Measurements from ENCODE around the gene TSHZ1.
"Not testable (repeated sequence)": the region's sequence is repeated elsewhere in the genome, so short reads cannot be mapped to it uniquely, and the experiment has no call there.

The TSHZ1 gene

GRCh38 chr18:75185460-75185859 is 25.1 kb upstream of the TSHZ1 start:
- no peak for DNase-seq

- DNase-seq, result not testable (repeated sequence)
Measured at GRCh38 chr18:75187702-75188101, 22.9 kb upstream of the TSHZ1 start.

GRCh38 chr18:75189696-75190095 is 20.9 kb upstream of the TSHZ1 start:
- DNase-seq, result no peak

GRCh38 chr18:75192899-75193298 is 17.7 kb upstream of the TSHZ1 start:
- no peak for DNase-seq

- DNase-seq, result no peak
Measured at GRCh38 chr18:75198036-75198435, 12.6 kb upstream of the TSHZ1 start.

GRCh38 chr18:75199327-75199726 is 11.3 kb upstream of the TSHZ1 start:
- DNase-seq, result no peak

GRCh38 chr18:75200071-75200470 is 10.5 kb upstream of the TSHZ1 start:
- no peak for DNase-seq

- DNase-seq, result peak; percentile 70
Measured at GRCh38 chr18:75200605-75201280, 9.9 kb upstream of the TSHZ1 start.

GRCh38 chr18:75201282-75202270 is 9.0 kb upstream of the TSHZ1 start:
- DNase-seq, result no peak

GRCh38 chr18:75202696-75203365 is 7.8 kb upstream of the TSHZ1 start:
- DNase-seq, result no peak

- peak; percentile 65 for DNase-seq
Measured at GRCh38 chr18:75203416-75204268, 7.0 kb upstream of the TSHZ1 start.

GRCh38 chr18:75204269-75204731 is 6.3 kb upstream of the TSHZ1 start:
- peak; percentile 77 for DNase-seq

GRCh38 chr18:75204732-75205513 is 5.7 kb upstream of the TSHZ1 start:
- peak; percentile 73 for DNase-seq

GRCh38 chr18:75205514-75206132 is 5.0 kb upstream of the TSHZ1 start:
- DNase-seq, result peak; percentile 73

- no peak for DNase-seq
Measured at GRCh38 chr18:75206452-75207309, 3.9 kb upstream of the TSHZ1 start.

- peak; percentile 76 for DNase-seq
Measured at GRCh38 chr18:75207310-75208154, 3.1 kb upstream of the TSHZ1 start.

GRCh38 chr18:75208155-75208835 is 2.3 kb upstream of the TSHZ1 start:
- peak; percentile 85 for DNase-seq

- DNase-seq, result no peak
Measured at GRCh38 chr18:75208836-75209128, 1.8 kb upstream of the TSHZ1 start.

Data from eye (tissue), 1 donor.